Tibial nerve (tissue), 4 donors: ENCODE results near the gene LRRC3.

Experiments used
- EP300 ChIP-seq, 2 donors: sonication (generic); formaldehyde crosslinking; IDR thresholded peaks; one replicate each; pipeline ENCODE4 v1.6.1; 2017; ENCODE audit warnings: antibody characterized with exemption in 2 of 2, mild to moderate bottlenecking in 1 of 2
- POLR2A ChIP-seq, 2 donors: fragments of 450-650 bp; IDR thresholded peaks; one replicate each; pipeline ENCODE4 v1.6.1; 2017; ENCODE audit warnings: antibody characterized with exemption in 2 of 2, mild to moderate bottlenecking in 2 of 2, moderate library complexity in 2 of 2
- TF ChIP-seq, protein P1 (sequence below), 5 experiments: fragments of 200-600 bp in 3 of 5; fragments of 450-650 bp in 2 of 5; sonication (generic) in 3 of 5; IDR thresholded peaks; one replicate each; pipeline ENCODE4 v1.5.1; 2016 to 2019; ENCODE audit warnings: antibody characterized with exemption in 5 of 5, mild to moderate bottlenecking in 3 of 5, moderate library complexity in 2 of 5

DNA sequence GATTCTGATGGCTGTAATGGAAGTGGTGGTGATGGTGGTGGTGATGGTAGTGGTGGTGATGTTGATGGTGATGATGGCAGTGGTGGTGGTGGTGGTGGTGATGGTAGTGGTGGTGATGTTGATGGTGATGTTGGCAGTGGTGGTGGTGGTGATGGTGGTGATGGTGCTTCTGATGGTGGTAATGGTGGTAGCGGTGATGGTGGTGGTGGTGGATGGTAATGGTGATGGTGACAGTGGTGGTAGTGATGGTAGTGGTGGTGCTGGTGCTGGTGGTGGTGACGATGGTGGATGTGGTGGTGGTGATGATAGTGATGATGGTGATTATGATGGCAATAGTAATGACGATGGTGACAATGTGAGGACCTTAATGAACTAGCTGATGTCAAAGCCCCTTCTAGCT, 35.6 kb upstream of the LRRC3 start:
- TF ChIP-seq, protein P1, sequence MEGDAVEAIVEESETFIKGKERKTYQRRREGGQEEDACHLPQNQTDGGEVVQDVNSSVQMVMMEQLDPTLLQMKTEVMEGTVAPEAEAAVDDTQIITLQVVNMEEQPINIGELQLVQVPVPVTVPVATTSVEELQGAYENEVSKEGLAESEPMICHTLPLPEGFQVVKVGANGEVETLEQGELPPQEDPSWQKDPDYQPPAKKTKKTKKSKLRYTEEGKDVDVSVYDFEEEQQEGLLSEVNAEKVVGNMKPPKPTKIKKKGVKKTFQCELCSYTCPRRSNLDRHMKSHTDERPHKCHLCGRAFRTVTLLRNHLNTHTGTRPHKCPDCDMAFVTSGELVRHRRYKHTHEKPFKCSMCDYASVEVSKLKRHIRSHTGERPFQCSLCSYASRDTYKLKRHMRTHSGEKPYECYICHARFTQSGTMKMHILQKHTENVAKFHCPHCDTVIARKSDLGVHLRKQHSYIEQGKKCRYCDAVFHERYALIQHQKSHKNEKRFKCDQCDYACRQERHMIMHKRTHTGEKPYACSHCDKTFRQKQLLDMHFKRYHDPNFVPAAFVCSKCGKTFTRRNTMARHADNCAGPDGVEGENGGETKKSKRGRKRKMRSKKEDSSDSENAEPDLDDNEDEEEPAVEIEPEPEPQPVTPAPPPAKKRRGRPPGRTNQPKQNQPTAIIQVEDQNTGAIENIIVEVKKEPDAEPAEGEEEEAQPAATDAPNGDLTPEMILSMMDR (IDR thresholded peaks at IDR 0.05) = no peak
- TF ChIP-seq EP300 (IDR thresholded peaks at IDR 0.05) (no peak), POLR2A (IDR thresholded peaks at IDR 0.05) (no peak)
